Measurements from ENCODE around the gene CFAP53.

DNA sequence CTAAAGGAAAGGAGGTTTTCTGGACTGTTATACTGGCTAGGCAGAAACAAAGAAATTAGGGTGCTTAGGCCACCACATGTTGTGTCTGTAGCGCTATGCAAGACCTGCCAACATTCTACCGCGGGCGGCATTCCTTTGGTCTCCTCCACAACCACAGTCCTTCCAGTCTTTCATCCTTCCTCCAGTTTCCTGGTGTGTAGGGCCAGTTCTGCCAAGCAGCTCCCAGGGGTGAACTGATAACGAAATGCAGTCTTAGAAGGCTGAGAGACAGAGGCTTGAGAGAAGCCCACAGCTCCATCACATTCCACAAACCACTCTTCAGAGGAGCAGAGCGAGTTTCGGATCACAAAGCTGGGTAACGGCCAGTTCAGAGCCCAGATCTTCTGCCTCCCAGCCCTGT, 40.6 kb upstream of the CFAP53 start:
- TF ChIP-seq CTCF (IDR thresholded peaks at IDR 0.05; ENCODE audit: insufficient read depth, low read length) (no peak), POLR2AphosphoS5 (IDR thresholded peaks at IDR 0.05; ENCODE audit: low read depth) (no peak), GABPA (IDR thresholded peaks at IDR 0.05; ENCODE audit: low read depth) (no peak), SPI1 (IDR thresholded peaks at IDR 0.05; ENCODE audit: borderline replicate concordance, low read depth) (no peak)
- TF ChIP-seq, protein P1, sequence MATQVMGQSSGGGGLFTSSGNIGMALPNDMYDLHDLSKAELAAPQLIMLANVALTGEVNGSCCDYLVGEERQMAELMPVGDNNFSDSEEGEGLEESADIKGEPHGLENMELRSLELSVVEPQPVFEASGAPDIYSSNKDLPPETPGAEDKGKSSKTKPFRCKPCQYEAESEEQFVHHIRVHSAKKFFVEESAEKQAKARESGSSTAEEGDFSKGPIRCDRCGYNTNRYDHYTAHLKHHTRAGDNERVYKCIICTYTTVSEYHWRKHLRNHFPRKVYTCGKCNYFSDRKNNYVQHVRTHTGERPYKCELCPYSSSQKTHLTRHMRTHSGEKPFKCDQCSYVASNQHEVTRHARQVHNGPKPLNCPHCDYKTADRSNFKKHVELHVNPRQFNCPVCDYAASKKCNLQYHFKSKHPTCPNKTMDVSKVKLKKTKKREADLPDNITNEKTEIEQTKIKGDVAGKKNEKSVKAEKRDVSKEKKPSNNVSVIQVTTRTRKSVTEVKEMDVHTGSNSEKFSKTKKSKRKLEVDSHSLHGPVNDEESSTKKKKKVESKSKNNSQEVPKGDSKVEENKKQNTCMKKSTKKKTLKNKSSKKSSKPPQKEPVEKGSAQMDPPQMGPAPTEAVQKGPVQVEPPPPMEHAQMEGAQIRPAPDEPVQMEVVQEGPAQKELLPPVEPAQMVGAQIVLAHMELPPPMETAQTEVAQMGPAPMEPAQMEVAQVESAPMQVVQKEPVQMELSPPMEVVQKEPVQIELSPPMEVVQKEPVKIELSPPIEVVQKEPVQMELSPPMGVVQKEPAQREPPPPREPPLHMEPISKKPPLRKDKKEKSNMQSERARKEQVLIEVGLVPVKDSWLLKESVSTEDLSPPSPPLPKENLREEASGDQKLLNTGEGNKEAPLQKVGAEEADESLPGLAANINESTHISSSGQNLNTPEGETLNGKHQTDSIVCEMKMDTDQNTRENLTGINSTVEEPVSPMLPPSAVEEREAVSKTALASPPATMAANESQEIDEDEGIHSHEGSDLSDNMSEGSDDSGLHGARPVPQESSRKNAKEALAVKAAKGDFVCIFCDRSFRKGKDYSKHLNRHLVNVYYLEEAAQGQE (IDR thresholded peaks at IDR 0.05; ENCODE audit: insufficient replicate concordance, low read depth) = no peak
